H9 (cell line): ENCODE data around the gene ADGRL3. TPM values are rescaled to one million over a fixed set of nuclear protein-coding genes. Genes with fewer than 3 reads are reported as not detected.

Experiments used
- DNase-seq: peaks from one replicate; pipeline ENCODE4 v3.0.0-alpha.2; 2017
- H2AFZ ChIP-seq: one replicate; pipeline ENCODE4 v1.6.1; 2013; ENCODE audit warnings: mild to moderate bottlenecking, low read length, control low read depth, moderate library complexity
- H2AK5ac ChIP-seq: 2 replicates; pipeline ENCODE4 v1.6.1; 2013; ENCODE audit warnings: low read length, control low read depth, mixed read lengths; ENCODE audit not compliant: insufficient read length
- H2BK120ac ChIP-seq: one replicate; pipeline ENCODE4 v1.6.1; 2013; ENCODE audit warnings: low read depth, mild to moderate bottlenecking, low read length, control low read depth, inconsistent platforms; ENCODE audit not compliant: poor library complexity, severe bottlenecking
- H2BK12ac ChIP-seq: 2 replicates; pipeline ENCODE4 v1.6.1; 2013; ENCODE audit warnings: low read length, control low read depth, mixed read lengths, low read depth; ENCODE audit not compliant: insufficient read length
- H2BK15ac ChIP-seq: 2 replicates; pipeline ENCODE4 v1.6.1; 2013; ENCODE audit warnings: low read depth, low read length, control low read depth
- H2BK20ac ChIP-seq: one replicate; pipeline ENCODE4 v1.6.1; 2013; ENCODE audit warnings: low read depth, mild to moderate bottlenecking, low read length, control low read depth, inconsistent platforms; ENCODE audit not compliant: poor library complexity, severe bottlenecking
- H2BK5ac ChIP-seq: 2 replicates; pipeline ENCODE4 v1.6.1; 2013; ENCODE audit warnings: low read length, control low read depth, mixed read lengths; ENCODE audit not compliant: insufficient read length
- H3K14ac ChIP-seq: 2 replicates; pipeline ENCODE4 v1.6.1; 2013; ENCODE audit warnings: low read length, control low read depth; ENCODE audit not compliant: insufficient read depth
- H3K18ac ChIP-seq: 2 replicates; pipeline ENCODE4 v1.6.1; 2013; ENCODE audit warnings: low read depth, mild to moderate bottlenecking, mixed read lengths, low read length, control low read depth; ENCODE audit not compliant: insufficient read length
- H3K23ac ChIP-seq: 2 replicates; pipeline ENCODE4 v1.6.1; 2013; ENCODE audit warnings: low read length, control low read depth, mixed read lengths, low read depth; ENCODE audit not compliant: insufficient read length
- H3K23me2 ChIP-seq: 2 replicates; pipeline ENCODE4 v1.6.1; 2013; ENCODE audit warnings: low read depth, mild to moderate bottlenecking, mixed read lengths, low read length, control low read depth; ENCODE audit not compliant: insufficient read length, poor library complexity, severe bottlenecking
- H3K27ac ChIP-seq: 2 replicates; pipeline ENCODE4 v1.5.1; 2013; ENCODE audit warnings: low read length, control low read depth, mixed read lengths, low read depth; ENCODE audit not compliant: insufficient read length
- H3K27me3 ChIP-seq: 2 replicates; pipeline ENCODE4 v1.6.1; 2013; ENCODE audit warnings: low read length, control low read depth, inconsistent platforms; ENCODE audit not compliant: insufficient read depth
- H3K4ac ChIP-seq: 2 replicates; pipeline ENCODE4 v1.6.1; 2013; ENCODE audit warnings: low read depth, mild to moderate bottlenecking, control low read depth, inconsistent platforms, low read length, moderate library complexity
- H3K4me1 ChIP-seq: 2 replicates; pipeline ENCODE4 v1.6.1; 2013; ENCODE audit warnings: low read length, control low read depth, inconsistent platforms; ENCODE audit not compliant: insufficient read depth
- H3K4me2 ChIP-seq: 2 replicates; pipeline ENCODE4 v1.6.1; 2013; ENCODE audit warnings: low read length, control low read depth, mixed read lengths; ENCODE audit not compliant: insufficient read length, insufficient read depth
- H3K56ac ChIP-seq: 2 replicates; pipeline ENCODE4 v1.6.1; 2013; ENCODE audit warnings: low read depth, mild to moderate bottlenecking, mixed read lengths, low read length, control low read depth; ENCODE audit not compliant: insufficient read length
- H3K79me1 ChIP-seq: 2 replicates; pipeline ENCODE4 v1.6.1; 2013; ENCODE audit warnings: low read depth, mild to moderate bottlenecking, moderate library complexity, low read length, control low read depth, inconsistent platforms; ENCODE audit not compliant: insufficient read depth, poor library complexity, severe bottlenecking
- H3K79me2 ChIP-seq: 2 replicates; pipeline ENCODE4 v1.6.1; 2013; ENCODE audit warnings: low read length, control low read depth, inconsistent platforms; ENCODE audit not compliant: insufficient read depth
- H3K9ac ChIP-seq: 2 replicates; pipeline ENCODE4 v1.6.1; 2013; ENCODE audit warnings: low read length, control low read depth, mixed read lengths; ENCODE audit not compliant: insufficient read length; ENCODE audit errors: extremely low read depth
- H3K9me3 ChIP-seq: one replicate; pipeline ENCODE4 v1.6.1; 2013; ENCODE audit warnings: low read depth, low read length, inconsistent platforms; ENCODE audit not compliant: control insufficient read depth
- H3T11ph ChIP-seq: one replicate; pipeline ENCODE4 v1.6.1; 2013; ENCODE audit warnings: mild to moderate bottlenecking, low read length, control low read depth, inconsistent platforms
- H4K20me1 ChIP-seq: one replicate; pipeline ENCODE4 v1.6.1; 2013; ENCODE audit not compliant: control insufficient read depth, insufficient read length, insufficient read depth
- H4K5ac ChIP-seq: 2 replicates; pipeline ENCODE4 v1.6.1; 2013; ENCODE audit warnings: low read depth, mild to moderate bottlenecking, mixed read lengths, low read length, control low read depth; ENCODE audit not compliant: insufficient read length
- H4K8ac ChIP-seq: replicated peaks from 2 replicates; pipeline ENCODE4 v1.6.1; 2013; ENCODE audit warnings: low read length, control low read depth, mixed read lengths, low read depth; ENCODE audit not compliant: insufficient read length
- H4K91ac ChIP-seq: 2 replicates; pipeline ENCODE4 v1.6.1; 2013; ENCODE audit warnings: low read depth, mild to moderate bottlenecking, moderate library complexity, mixed read lengths, low read length, control low read depth; ENCODE audit not compliant: insufficient read length
- H3K27ac Mint-ChIP-seq, 3 experiments: 2 replicates in 2 of 3; 3 replicates in 1 of 3; pipeline ENCODE4 v1.8.0; 2020 to 2021; ENCODE audit warnings: mixed read lengths in 3 of 3, mild to moderate bottlenecking in 1 of 3, moderate library complexity in 1 of 3
- H3K27me3 Mint-ChIP-seq: 2 replicates; pipeline ENCODE4 v1.8.0; 2021; ENCODE audit warnings: low read depth, mild to moderate bottlenecking, moderate library complexity, mixed read lengths
- H3K36me3 Mint-ChIP-seq, 3 experiments: 2 replicates in 2 of 3; 3 replicates in 1 of 3; pipeline ENCODE4 v1.8.0; 2020 to 2021; ENCODE audit warnings: low read depth in 3 of 3, mixed read lengths in 3 of 3; ENCODE audit not compliant: insufficient read depth in 1 of 3
- H3K4me1 Mint-ChIP-seq, 2 experiments: 2 replicates each; pipeline ENCODE4 v1.8.0; 2020; ENCODE audit warnings: mixed read lengths in 2 of 2
- H3K4me3 Mint-ChIP-seq, 2 experiments: 2 replicates in 1 of 2; 3 replicates in 1 of 2; pipeline ENCODE4 v1.8.0; 2020 to 2021; ENCODE audit warnings: mild to moderate bottlenecking in 2 of 2, mixed read lengths in 2 of 2, moderate library complexity in 1 of 2
- H3K9me3 Mint-ChIP-seq, 2 experiments: 2 replicates in 1 of 2; 3 replicates in 1 of 2; pipeline ENCODE4 v1.8.0; 2020; ENCODE audit warnings: mild to moderate bottlenecking in 2 of 2, mixed read lengths in 2 of 2, moderate library complexity in 1 of 2
- CTCF ChIP-seq: fragments of 200-600 bp; sonication (generic); conservative IDR thresholded peaks from 3 replicates; pipeline ENCODE4 v1.8.0; 2021; ENCODE audit warnings: antibody characterized with exemption, mild to moderate bottlenecking
- total RNA-seq: library from RNA; stranded (reverse); gene quantifications from 2 replicates; pipeline ENCODE4 v1.2.1, GENCODE V29; 2021

Gene ADGRL3
- total RNA-seq, 1 experiment from 2014 or later = 5.9 TPM

- peaks cover under 1 to 6% of the 10 kb centered on the region in 2 experiments; a peak in 3 of 5 replicates for H3K9me3 Mint-ChIP-seq
- H2BK5ac ChIP-seq = no peak overlapping the region
- peaks cover 0 to 14% (median 11%) of the 10 kb centered on the region in 3 experiments; a peak in 5 of 7 replicates for H3K36me3 Mint-ChIP-seq
These were observed 228.8 kb downstream of the ADGRL3 start for GRCh38 chr4:61428950-61429349.

More at GRCh38 chr4:61428950-61429349, 228.8 kb downstream of the ADGRL3 start:
- Histone ChIP-seq H2BK15ac (no peak overlapping the region), H4K8ac (no peak overlapping the region), H3K9ac (no peak overlapping the region), H3K9me3 (no peaks in the 10 kb centered on the region), H3K27ac (no peak overlapping the region), H3K4ac (no peak overlapping the region), H3K18ac (no peak overlapping the region), H2AFZ (no peak overlapping the region), H3K4me2 (no peak overlapping the region), H4K5ac (no peak overlapping the region), H3K79me2 (no peaks in the 10 kb centered on the region), H2BK20ac (no peak overlapping the region), H3K79me1 (no peaks in the 10 kb centered on the region), H3K27me3 (no peaks in the 10 kb centered on the region), H3K4me1 (no peaks in the 10 kb centered on the region), H4K91ac (no peak overlapping the region), H4K20me1 (no peaks in the 10 kb centered on the region), H2BK120ac (no peak overlapping the region), H3K23me2 (no peaks in the 10 kb centered on the region), H2AK5ac (no peak overlapping the region), H3K56ac (no peak overlapping the region), H3K23ac (no peak overlapping the region), H3K14ac (no peak overlapping the region), H2BK12ac (no peak overlapping the region), H3T11ph (no peak overlapping the region)
- Mint-ChIP-seq H3K27ac (no peak overlapping the region), H3K4me1 (no peaks in the 10 kb centered on the region), H3K27me3 (no peaks in the 10 kb centered on the region; the same call in 1 of the 2 replicates), H3K4me3 (no peak overlapping the region)
- no peak for TF ChIP-seq CTCF
- no peak for DNase-seq
